ENCODE measurements around the gene IREB2.
"Not testable (repeated sequence)": the region's sequence is repeated elsewhere in the genome, so short reads cannot be mapped to it uniquely, and the experiment has no call there.

Gene IREB2

DNA sequence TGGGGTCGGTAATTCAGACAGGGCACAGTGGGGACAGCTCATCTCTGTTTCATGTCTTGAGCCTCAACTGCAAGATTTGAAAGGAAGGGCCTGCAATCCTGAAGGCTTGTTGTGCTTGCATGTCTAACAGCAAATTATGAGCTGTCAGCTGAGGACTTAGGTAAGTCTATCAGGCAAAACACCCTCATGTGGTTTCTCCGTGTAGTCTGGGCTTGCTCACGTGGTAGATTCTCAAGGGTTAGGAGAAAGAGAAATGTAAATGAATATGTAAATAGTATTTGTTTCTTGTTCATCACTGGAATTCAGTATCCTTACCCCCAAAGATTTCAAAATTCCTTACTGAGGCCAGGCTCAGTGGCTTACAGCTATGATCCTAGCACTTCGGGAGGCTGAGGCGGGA lies 39.3 kb downstream of the IREB2 start:
- DNase-seq (ENCODE audit: low spot score): no peak

DNA sequence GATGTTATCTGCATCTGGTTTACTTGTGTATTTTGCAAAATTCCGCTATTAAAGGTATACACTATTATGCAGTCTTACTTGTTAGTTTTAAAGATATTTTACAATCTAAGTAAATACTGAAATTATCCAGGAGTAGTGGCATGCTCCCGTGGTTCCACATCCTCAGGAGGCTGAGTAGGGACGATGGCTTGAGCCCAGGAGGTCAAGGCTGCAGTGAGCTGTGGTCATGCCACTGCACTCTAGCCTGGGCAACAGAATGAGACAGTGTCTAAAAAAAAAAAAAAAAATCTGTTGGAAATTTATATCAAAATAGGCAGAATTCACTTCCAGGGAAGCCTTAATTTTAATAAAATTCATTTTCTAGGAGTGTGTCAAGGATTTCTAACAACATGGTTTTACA lies 41.6 kb downstream of the IREB2 start:
- DNase-seq (ENCODE audit: low spot score): no peak

GRCh38 chr15:78481917-78482316 lies 43.9 kb downstream of the IREB2 start:
- DNase-seq (ENCODE audit: low spot score): no peak

- DNase-seq (ENCODE audit: low spot score): peak; percentile 6
Observed at GRCh38 chr15:78492872-78493271, 54.9 kb downstream of the IREB2 start.

DNA sequence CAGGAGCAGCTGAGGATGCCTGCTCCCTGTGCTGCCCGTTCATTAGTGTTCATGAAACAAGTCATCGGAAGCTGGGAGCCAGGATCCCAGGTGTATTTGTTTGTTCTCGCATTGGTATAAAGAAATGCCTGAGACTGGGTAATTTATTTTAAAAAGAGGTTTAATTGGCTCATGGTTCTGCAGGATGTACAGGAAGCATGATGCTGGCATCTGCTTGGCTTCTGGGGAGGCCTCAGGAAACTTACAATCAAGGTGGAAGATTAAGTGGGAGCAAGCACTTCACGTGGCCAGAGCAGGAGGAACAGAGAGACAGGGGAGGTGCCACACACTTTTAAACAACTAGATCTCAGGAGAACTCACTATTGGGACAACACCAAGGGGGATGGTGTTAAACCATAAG lies 63.8 kb downstream of the IREB2 start:
- DNase-seq (ENCODE audit: low spot score): no peak

DNA sequence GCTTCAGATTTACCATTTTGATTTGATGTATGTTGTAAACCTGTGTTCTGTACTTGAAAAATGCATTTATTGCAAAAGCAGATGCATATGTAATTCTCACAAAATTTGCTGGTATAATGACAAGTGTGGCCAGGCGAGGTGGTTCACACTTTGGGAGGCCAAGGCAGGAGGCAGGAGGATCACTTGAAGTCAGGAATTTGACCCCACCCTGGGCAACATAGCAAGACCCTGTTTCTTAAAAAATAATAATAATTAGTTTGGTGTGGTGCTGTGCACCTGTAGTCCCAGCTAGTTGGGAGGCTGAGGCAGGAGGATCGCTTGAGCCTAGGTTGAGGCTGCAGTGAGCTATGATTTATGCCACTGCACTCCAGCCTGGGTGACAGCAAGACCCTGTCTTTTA lies 64.6 kb downstream of the IREB2 start:
- DNase-seq (ENCODE audit: low spot score): no peak

GRCh38 chr15:78506971-78507830 lies 69.2 kb downstream of the IREB2 start, which contains the start of gene HYKK:
Gene HYKK (plus strand): TSS chr15:78507577. CDS start chr15:78513089, 5,512 bp downstream.
- peak; percentile 97 for DNase-seq (ENCODE audit: low spot score)

GRCh38 chr15:78507831-78508160 lies 69.8 kb downstream of the IREB2 start:
- DNase-seq (ENCODE audit: low spot score): no peak

DNA sequence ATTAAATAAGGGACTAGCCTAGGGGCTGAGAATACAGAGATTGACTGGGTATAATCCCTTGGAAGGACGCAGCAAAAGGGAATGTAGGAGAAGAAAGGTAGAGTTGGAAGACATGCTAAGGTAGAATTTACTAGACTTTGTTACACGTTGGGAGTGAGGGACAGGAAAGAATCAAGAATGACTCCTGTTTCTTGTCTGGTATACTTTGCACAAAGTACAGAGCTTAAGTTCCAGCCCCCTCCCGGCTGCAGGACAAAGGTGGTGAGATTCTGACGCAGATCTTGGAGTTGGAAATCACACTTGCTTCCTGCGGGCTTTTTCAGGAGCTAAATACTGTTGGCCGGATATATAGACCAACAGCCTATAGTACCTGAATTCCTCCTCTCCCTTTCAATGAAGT lies 70.3 kb downstream of the IREB2 start:
- DNase-seq (ENCODE audit: low spot score): no peak

GRCh38 chr15:78509726-78510312 lies 71.8 kb downstream of the IREB2 start:
- no peak for DNase-seq (ENCODE audit: low spot score)

- DNase-seq (ENCODE audit: low spot score): not testable (repeated sequence)
Observed at GRCh38 chr15:78520035-78520434, 82.0 kb downstream of the IREB2 start.

- no peak for DNase-seq (ENCODE audit: low spot score)
Observed at GRCh38 chr15:78524230-78524629, 86.2 kb downstream of the IREB2 start.

GRCh38 chr15:78527325-78527724 lies 89.3 kb downstream of the IREB2 start:
- no peak for DNase-seq (ENCODE audit: low spot score)

GRCh38 chr15:78533331-78533730 lies 95.3 kb downstream of the IREB2 start:
- no peak for DNase-seq (ENCODE audit: low spot score)

DNA sequence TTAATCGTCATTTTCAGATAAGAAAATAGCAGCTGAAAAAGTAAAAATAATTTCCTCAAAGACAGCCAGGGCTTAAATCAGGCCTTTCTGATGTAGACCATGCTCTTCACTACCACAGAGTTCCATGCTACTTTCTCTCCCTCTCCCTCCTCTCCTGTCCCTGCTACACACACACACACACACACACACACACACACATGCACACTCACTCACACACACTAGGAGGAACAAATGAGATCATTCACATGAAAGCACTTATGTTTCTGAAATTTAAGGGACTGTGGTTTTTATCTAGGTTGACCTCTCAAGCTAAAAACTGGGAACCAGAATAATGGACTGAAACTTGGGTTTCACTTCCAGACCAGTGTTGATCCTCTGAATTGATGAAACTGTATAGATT lies 98.1 kb downstream of the IREB2 start:
- no peak for DNase-seq (ENCODE audit: low spot score)

- DNase-seq (ENCODE audit: low spot score): no peak
Observed at GRCh38 chr15:78537266-78537905, 99.4 kb downstream of the IREB2 start.

- DNase-seq (ENCODE audit: low spot score): no peak
Observed at GRCh38 chr15:78538358-78538757, 100.3 kb downstream of the IREB2 start.

DNA sequence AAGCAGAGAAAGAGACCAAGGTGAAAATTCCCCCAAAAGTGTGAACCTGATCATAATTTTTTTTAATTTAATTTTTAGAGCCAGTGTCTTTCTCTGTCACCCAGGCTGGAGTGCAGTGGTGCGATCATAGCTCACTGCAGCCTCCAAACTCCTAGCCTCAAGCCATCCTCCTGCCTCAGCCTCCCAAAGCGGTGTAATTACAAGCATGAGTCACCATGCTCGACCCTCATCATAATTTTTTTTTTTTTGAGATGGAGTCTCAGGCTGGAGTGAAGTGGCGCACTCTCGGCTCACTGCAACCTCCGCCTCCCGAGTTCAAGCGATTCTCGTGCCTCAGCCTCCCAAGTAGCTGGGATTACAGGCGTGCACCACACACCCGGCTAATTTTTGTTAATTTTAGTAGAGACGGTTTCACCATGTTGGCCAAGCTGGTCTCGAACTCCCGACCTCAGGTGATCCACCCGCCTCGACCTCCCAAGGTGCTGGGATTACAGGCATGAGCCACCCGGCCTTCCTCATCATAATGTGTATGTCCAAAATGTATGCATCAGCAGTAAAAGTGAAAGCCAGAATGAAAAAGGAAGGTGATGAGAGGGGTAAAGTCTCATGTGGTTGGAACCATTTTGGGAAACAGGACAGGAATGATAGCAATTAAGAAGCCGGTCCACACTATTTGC lies 101.6 kb downstream of the IREB2 start:
- not testable (repeated sequence) for DNase-seq (ENCODE audit: low spot score)

DNA sequence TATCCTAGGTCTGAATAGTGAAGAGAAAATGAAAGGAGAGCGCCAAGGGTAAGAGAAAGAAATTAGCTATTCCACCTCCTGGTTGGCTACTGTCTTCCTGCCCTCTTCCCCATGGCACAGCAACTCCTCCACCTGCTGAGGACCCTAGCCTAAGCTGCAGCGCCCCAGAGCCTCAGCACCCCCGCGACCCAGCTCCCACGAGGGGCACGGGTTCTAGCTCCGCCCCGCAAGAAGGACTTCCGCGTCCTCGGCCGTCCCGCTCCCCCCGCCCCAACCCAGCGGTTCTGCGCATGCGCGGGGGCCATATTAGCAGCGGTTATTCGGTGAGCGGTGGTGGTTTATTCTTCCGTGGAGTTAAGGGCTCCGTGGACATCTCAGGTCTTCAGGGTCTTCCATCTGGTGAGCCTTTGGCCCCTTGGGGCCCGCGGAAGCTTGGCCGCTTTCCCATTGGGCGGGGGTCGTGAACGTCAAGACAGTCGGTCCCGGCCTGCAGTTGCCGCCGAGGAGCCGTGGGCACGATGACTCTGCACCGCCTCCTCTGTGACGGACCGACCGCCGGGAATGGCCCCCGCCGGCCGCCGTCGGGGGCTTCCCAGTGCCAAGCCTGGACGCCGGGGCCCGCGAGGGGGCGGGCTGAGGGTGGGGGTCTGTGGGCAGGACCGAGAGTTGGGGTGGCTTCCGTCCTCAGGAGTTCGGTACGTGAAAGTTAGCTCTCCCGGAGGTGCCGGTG lies 102.3 kb downstream of the IREB2 start, which contains the start of gene PSMA4:
Gene PSMA4 (plus strand): TSS at position 304 of the 730 bp plus-strand sequence. CDS start 1,484 bp downstream, outside the sequence.
- peak; percentile 78 for DNase-seq (ENCODE audit: low spot score)

DNA sequence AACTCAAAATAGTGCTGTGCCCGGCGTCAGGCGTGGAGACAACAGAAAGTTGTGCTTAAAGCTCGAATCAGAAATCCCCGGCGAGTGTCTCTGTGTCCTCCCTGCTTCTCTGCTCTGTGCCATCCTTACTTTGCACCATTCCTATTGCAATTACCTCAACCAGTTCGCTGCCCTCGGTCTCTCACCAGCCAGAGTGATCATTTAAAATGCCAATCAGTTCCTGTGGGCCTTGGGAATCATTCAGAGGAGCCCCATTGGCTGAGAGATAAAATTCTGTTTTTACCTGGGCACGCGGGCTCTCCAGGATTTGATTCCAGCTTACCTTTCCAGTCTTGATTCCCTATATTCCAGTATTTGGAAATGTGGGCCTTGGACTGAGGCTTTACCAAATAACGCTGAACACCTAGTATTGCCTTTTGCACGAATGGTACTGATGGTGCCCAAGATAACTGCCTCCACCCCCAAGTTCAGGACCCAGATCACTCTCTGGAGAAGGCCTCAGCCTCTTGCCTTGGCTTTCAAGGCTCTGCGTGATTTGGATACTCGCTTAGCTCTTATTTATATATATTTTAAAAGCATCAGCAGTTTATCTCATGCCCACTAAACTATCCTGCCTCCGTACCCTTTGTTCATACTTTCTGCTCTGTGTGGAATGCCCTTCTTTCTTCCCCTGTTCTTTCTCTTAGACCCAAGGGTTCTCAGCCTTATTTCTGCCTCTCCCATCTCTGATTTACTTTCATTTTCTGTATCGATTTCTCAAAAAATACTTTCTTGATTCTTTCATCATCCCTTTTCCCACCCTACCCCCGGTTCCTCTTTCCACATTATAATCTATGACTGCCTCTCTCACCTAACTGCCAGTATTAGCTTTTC lies 103.1 kb downstream of the IREB2 start:
- no peak for DNase-seq (ENCODE audit: low spot score)

DNA sequence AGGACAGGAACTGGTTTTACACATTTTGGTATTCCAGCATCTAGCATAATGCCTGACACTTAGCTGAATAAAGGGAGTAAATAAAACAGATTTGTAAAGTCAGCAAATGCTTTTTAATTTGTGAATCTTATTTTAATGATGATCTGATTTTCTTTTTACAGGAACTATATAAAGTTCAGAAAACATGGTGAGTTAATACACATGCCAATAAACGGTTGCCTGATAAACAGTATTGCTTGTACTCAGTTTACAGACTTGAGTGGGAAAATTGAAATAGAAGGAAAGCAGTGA lies 103.7 kb downstream of the IREB2 start:
- no peak for DNase-seq (ENCODE audit: low spot score)

Data from COLO829 (cell line).